Frontal cortex (tissue), 4 donors: ENCODE results near the gene PSMD14. TPM values are rescaled to one million over a fixed set of nuclear protein-coding genes. Genes with fewer than 3 reads are reported as not detected.

Experiments
- DNase-seq, 2 donors: peaks; one replicate each; pipeline ENCODE4 v3.0.0; 2012; ENCODE audit warnings: low spot score in 2 of 2
- FAIRE-seq: peaks from 2 replicates; lab custom pipeline; 2012; peaks lifted over from hg19 to GRCh38; lab: Jason Lieb, UNC
- total RNA-seq: library from RNA; depleted of rRNA; stranded (reverse); fragments of >200 nt; gene quantifications from one replicate; pipeline ENCODE4 v1.2.3, GENCODE V29; 2014
- donor health status: control.
- donor health status: control.
- donor health status: control.

The PSMD14 gene
- total RNA-seq, 1 donor from 2014 or later, result 84.4 TPM

DNA sequence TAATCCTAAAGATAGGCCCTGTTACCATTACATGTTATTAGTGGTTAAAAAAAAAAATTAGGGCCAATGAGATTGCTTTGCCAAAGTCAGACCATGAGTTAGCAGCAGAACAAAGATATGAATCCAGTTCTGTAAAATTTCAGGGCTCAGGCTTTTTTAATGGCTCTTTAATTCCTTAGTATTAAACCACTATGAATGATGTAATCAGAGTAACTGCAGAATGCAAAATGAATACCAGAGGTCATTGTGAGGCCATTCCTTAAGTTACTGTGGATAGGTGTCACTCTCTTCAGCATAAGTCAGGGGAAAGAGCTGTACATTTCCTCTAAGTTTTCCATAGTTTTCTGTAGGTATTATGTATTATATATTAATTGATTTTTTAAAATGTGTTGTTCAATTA lies 65.7 kb downstream of the PSMD14 start:
- DNase-seq (no peak), FAIRE-seq (no peak)

DNA sequence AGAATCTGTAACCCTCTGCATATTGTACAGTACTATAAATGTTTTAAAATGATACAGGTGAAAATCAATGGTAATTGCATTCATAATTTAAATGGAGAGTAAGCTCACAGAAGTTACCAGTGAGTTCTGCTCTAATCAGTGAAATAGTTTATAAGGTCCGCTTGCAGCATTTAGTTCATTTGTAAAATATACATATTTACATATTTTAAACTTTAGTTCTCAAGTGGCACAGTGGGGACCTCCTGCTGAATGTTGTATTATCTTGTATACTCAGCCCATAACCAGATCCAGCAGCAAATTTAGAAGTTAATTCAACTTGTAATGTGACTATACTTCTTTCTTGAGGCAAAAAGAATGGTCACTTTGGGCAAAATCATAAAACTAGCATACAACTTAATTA lies 66.2 kb downstream of the PSMD14 start:
- DNase-seq (no peak), FAIRE-seq (no peak)

DNA sequence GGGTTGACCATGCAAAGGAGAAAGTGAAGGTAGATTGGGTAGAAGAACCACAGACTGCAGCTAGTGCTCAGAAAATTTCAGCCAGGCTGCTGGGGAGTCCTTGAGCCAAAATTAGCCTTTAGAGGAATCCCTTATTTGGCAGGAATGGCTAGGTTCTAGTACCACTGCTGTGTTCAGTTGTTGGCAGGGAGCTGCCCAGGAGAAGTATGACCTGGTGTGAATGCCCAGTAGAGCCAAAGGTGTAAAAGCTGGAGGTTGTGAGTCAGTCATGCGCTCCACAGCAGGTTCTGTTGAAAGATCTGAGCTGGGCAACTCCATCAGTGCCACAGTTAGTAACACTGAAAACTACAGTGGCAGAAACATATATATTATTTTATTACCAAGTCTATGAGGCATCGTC lies 71.5 kb downstream of the PSMD14 start:
- FAIRE-seq, result no peak
- DNase-seq, result no peak

DNA sequence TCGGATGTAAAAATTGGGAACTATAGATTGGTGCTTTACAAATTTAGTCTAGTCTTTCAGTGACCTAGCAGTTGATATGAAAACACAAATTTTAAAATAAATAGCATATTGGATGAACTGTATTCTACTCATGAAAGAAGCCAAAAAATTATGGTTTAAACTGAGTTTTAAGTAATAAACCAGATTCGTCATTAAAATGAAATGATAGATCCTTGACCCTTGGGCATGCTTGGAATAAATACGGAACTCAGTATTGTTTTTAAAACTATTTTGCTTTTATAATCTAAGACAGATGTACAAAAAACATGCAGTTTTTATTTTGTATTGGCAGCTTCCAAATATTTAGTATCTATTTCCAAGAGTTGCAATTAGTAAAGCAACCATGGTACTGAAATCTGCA lies 73.3 kb downstream of the PSMD14 start:
- DNase-seq, result no peak
- FAIRE-seq, result no peak

DNA sequence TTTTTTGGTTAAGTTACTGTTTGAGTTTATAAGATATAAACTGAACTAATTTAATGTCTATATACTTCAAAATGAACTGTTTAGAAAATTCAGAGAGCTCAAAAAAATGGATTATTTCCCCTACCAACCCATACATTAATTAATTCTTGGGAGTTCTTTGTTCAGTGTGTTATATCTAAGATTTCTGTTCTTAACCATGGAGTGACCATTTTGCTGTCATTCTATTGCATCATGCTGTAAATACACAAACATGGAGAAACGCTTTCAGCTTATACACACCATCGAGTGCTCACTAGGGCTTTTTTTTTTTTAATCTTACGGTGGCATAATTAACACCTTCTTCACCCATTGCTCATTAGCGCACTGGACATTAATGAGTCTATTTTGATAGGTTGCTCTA lies 74.5 kb downstream of the PSMD14 start:
- DNase-seq (no peak), FAIRE-seq (no peak)

DNA sequence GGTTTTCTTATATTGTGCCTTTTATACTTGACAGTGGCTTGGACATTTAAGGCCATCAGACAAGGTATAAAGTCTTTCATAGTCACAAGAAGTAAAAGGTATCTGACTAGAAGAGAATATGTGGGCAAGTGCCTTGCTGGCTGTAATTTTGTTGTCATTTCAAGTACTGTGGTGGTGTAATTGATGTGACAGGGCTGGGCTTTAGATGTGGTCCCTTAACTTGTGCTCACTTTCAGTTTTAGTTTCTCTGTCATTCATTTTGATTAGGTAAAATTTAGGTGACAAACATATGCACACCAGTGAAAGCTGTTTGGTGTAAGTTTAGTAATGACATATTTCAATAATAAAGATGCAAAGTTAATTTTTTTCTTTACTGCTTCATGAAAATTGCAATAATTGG lies 76.6 kb downstream of the PSMD14 start:
- no peak for FAIRE-seq
- DNase-seq, result no peak

DNA sequence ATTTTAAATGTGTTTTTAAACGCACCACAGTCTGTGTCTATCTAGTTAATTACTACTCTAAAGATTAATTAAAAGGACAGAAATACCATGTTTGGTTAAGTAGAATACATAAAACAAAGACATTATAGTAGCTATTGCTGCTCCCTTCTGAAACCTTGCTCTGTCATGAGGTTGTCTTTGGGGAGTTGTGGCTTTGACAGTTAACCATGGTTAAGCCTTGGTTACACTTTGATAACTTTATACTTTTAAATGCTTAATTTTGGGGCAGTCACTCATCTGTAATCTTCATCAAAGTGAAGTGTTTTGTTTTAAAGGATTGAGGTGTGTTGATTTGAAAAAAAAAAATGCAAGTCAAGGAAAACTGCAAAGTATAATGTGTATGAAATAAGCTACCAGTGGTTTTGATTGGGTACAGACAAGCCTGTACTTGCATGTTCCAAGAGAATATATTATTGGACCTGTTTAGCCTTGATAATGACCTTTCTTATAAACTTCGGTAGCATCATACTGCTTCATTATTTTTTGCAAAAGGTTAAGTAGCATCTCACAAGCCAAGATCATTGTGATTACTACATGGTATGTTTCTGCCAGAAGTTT lies 78.1 kb downstream of the PSMD14 start:
- no peak for FAIRE-seq
- DNase-seq, result no peak

DNA sequence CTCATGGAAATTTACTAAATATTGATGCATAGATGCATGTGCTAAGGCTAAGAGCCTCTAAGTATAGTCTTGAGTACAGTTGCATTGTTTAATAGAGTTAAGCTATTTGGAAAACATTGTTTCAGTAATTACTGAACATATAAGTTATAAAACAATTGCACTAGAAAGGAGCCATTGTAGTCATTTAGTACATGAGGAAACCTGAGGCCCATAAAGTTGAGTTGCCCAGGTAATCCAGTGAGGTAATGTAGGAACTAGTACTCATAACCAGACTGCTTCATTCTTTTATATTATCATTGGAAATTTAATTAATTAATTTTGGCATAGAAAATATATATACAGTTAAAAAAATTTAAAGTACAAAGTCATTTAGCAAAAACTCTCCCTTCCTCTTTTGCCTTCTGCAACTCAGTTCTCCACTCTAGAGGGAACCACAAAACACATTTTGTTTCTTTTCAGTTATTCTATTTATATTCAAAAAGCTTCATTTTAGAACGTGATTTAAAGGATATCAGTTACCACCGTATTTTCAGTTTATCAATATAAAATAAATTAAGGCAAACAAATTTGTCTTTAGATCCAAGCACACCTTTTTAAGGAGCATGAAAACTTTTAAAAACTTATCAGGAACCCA lies 80.0 kb downstream of the PSMD14 start:
- DNase-seq, result no peak
- FAIRE-seq, result no peak

DNA sequence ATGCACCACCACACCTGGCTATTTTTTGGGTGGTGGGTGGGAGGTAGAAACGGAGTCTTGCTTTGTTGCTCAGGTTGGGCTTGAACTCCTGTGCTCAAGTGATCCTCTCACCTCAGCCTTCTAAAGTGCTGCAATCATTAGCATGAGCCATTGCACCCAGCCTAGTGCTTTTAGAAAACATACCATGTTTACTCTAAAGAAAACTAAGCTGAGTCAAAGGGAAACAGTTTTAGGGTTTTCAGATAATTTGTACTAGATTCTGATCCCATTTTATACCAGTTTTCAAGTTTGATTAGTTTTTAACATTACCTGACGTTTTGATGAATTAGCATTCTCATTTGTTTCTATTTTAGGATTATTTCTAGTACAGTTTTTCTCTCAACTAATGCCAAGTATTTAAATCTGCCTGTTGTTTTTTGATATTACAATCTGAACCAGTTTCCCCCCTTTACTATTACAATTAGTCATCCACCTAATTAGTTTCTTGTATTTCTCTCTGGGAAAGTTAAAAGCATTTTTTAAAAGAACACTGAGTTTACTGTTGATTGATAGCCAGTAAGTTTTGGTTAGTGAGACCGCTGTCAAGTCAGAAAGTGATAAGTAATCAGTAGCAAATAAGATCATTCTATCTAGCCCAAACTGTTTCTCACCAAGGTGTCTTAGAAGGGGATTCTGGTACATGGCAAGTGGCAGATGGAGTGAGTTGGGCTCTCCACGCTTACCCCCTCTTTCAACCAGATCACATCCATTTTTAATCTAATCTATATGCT lies 83.7 kb downstream of the PSMD14 start:
- no peak for FAIRE-seq

DNA sequence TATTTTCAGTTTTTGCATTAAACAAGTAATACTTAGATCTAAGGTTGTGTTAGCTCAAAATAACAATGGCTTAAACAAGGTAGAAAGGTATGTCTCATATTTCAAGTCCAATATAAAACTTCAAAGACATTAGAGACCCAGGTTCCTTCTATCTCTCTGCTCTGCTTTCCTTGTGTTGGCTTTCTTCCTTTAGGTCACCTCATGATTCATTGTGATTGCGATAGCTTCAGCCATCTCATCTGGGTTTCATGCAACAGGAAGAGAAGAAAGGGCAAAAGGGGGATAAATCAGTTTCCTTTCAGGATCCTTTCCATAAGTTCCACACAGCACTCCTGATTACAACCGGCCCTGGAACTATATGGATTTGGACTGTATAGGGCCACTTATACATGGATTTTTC lies 91.9 kb downstream of the PSMD14 start:
- DNase-seq, result no peak
- FAIRE-seq, result no peak

More for the DNA sequence above, 83.7 kb downstream of the PSMD14 start:
- DNase-seq, result no peak

DNA sequence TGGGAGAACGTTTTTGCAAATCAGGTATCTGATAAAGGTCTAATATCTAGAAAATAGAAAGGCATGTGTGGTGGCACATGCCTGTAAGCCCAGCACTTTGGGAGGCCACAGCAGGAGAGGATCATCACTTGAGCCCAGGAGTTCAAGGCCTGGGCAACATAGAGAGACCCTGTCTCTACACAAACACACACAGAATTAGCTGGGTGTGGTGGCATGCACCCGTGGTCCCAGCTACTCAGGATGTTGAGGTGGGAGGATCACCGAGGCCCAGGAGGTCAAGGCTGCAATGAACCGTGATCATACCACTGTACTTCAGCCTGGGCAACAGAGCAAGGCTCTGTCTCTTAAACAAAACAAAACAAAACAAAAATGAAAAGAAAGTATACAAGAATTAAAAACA lies 94.1 kb downstream of the PSMD14 start:
- DNase-seq, result no peak
- no peak for FAIRE-seq

DNA sequence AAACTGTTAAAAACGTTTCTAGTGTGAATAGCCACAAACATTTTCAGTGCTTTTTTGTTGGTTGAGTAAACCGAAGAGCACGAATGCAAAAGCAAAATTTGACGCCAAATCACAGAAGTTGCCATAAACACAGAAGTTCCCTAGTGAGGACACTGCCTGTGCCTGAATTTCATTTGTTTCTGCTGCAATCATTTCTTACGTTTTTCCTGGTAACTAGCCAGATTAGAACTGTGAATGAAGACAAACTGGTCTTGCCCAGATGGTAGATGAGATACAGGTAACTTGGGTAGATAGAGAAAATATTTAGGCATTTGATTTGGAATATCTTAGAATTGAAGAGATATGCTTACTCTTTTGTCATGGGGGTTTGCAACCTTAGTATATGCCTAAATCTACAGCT lies 98.1 kb downstream of the PSMD14 start:
- no peak for DNase-seq
- no peak for FAIRE-seq

DNA sequence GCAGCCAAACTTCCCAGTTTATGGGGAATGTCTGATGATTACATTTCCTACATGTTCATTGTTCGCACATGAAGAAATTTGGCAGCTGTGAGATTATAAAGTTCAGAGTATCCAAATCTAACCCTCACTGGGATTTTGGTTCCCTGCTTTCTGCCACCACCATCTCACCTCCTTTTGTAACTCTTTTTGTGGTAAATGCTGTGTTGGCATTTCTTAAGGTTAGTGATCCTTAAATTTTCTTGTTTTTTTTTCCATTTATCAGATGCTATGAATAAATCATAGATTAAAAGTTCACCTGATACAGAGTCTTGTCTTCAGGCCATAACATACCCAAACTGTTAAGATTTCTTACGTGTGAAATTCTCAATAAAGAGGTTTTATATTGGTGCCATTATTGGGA lies 99.4 kb downstream of the PSMD14 start:
- DNase-seq, result no peak

DNA sequence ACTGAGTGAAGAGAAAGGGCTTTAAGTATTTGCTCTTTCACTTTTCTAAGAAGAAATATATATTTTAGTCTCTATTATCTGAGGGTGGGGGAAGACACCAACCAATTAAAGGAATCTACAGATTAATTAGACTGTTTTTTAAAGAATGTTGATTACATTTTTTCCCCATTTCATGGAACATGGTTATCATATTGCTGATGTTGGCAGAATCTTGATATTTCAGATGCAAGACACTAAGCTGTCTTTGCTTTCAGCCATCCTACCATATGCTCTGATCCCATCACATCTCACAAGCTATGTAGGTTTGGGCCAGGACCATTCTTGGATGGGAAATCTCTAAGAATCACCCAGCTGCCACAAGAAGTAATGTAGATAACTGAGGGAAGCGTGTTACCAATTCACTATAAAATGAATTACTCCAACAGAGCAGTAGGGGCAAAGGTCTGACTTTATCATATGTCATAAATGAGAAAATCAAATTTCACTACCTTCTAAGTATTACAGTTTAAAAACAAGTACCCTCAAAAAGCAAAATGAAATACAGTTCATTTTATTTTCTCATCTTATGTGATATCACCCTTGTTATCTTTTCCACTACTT lies 101.2 kb downstream of the PSMD14 start:
- no peak for DNase-seq
- FAIRE-seq, result no peak

More for the DNA sequence above, 99.4 kb downstream of the PSMD14 start:
- FAIRE-seq, result no peak

DNA sequence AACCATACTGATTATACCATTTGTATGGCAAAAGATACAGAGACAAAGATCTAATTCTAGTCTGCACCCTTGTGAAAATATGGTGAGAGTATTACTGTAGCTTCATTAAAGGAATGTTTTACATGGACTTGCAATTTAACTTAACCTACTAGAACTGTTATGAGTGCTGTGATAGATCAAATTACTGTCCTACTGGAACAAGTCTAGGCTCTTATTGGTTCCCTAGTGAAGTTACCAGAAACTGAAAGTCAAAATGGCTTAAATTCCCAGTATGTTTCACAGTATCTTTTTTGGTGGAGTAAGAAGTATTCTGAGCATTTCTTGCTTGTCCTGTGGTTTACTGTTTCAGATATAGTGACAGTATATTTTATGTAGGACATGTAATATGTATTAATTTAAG lies 104.1 kb downstream of the PSMD14 start:
- FAIRE-seq, result no peak
- DNase-seq, result no peak

DNA sequence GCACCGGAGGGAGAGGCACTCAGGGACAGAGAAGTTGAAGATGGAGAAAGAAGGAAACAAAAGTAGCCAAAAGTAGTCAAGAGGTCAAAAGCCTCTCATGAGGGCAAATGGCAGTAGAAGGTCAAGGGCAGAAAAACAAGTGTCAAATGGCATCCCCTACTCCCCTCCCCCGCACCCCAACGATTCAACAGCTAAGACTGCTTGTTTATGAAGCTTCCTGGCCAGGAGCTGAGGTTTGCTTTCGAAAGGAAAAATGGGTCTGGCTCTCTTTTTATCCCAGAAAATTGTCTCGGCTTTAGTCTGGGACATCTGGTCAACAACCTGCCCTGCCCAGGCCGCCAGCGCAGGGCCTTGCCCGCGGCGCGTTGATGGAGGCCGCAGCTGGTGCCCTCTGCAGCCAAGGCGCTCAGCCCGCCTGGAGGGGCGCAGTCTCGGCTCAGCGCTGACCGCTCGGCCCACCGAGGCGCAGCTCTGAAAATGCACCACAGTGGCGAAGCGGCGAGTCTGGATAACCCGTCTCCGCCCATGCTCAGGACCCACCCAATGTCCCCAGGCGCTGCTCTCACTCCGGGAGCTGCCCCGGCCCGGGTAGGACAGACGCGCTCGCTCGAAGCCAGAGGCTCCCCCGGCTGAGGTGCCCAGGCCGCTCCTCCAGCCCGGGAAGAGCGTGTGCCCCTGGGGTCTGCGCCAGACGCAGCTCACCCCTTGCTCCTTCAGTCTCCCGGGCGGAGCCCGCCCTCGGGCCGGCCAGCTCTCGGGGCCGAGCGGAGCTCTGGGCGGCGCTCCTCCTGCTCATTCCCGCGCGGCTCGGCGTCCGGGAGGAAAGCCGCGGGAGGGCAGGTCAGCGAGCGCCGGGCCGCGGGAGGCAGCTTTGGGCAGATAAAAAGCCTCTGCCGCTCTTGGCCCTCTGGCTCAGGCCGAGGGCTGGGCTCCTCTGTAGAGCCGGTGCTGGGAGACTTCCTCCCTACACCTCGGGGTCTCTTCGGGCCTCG lies 106.1 kb downstream of the PSMD14 start:
- DNase-seq (peak in 1 of 2 donors; percentile 43), FAIRE-seq (no peak)

DNA sequence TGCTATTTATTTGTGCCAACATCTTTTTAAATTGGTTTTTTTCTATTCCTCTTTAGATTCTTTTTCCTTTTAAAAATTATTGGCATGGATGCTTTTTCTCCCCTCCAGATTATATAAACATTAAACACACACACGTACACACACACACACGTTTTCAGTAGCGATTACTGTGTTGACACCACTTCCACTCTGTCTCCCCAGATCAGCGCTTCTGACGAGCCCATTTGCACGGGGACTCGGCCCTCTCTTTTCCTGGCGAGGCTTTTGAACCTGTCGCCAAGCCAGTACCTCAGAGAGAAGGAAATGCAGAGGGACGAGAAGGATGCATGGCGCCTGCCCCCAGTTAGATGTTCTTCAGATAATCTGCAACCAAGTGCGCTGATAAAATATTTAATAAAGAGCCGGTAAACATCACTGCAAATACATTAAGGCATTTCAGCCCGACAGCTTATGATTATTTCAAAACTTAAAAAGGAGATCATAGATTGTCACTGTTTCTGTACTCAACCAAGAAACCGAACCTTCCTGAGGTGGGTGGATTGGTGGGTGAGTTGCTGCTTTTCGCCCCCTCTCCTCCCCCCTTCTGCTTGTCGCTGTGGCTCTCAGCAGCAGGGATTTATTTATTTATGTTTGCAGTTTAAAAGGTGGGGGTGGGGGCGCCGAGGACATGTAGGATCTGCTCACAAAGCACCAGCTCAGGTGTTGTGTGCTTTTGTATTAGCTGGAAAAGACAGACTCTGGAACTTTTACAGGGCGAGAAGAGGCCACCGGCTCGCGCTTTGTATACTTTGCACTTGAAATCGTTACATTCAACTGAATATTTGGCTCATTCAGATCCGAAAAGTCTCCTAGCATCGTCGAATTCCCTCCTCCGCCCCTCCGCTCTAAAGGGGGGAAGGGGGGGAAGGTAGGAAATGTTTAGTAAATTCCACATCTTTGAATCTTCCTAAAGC lies 107.1 kb downstream of the PSMD14 start:
- FAIRE-seq (no peak), DNase-seq (peak in 1 of 2 donors; percentile 29)

DNA sequence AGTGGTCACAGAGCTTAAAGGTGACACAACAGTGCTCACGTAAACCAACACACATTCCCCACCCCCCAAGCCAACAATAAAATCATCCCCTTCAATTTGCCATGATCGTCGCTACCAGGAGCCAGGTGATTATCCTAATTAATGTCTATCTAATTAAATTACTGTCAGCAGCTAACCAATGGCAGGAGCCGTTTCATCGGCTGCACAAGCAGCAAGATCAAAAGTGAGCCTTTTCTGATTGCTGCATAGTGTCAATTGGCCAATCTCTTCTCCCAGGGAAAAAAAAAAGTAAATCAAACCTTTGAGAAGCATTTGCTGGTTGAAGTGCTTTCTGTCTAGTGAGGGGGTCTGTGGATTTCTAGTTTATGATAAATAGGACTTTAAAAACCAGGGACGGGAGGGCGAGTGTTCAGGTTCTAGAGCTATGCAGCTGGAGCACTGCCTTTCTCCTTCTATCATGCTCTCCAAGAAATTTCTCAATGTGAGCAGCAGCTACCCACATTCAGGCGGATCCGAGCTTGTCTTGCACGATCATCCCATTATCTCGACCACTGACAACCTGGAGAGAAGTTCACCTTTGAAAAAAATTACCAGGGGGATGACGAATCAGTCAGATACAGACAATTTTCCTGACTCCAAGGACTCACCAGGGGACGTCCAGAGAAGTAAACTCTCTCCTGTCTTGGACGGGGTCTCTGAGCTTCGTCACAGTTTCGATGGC lies 107.9 kb downstream of the PSMD14 start, which contains the start of gene TBR1:
TBR1 (plus strand) TSS at position 311 of the 721 bp plus-strand sequence; CDS start at position 425, 114 bp downstream.
- peak in 1 of 2 donors; percentile 36 for DNase-seq
- no peak for FAIRE-seq
